Stimulated activated CD4-positive, alpha-beta T cell treated with anti-CD3 and anti-CD28 coated beads, TNF-alpha, amount 100 ng/mL, for 24 hours (primary cell): ENCODE measurements around the gene TNN.

Experiments used
- DNase-seq, 3 experiments: peaks; one replicate each; pipeline ENCODE4 v3.0.0-alpha.2; 2020; ENCODE audit warnings: low read depth in 3 of 3

TNN gene

DNA sequence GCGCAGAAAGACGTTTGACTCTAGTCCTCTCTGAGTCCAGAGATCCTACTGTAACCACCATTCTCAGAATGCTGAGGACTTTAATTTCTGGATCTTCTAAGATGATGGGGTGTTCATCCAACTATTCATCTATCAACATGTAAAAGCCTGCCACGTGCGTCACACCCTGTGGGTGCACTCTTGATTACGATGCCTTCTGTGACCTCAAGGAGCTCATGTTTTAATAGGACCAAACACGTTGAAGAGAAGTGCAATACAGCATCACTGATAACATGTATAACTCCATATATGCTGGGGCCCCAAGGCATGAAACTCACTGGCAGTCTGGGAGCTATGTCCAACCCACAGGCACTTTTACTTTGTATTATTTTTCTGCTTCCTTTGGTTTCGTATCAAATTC is 105.9 kb downstream of the TNN start:
- no peak for DNase-seq

DNA sequence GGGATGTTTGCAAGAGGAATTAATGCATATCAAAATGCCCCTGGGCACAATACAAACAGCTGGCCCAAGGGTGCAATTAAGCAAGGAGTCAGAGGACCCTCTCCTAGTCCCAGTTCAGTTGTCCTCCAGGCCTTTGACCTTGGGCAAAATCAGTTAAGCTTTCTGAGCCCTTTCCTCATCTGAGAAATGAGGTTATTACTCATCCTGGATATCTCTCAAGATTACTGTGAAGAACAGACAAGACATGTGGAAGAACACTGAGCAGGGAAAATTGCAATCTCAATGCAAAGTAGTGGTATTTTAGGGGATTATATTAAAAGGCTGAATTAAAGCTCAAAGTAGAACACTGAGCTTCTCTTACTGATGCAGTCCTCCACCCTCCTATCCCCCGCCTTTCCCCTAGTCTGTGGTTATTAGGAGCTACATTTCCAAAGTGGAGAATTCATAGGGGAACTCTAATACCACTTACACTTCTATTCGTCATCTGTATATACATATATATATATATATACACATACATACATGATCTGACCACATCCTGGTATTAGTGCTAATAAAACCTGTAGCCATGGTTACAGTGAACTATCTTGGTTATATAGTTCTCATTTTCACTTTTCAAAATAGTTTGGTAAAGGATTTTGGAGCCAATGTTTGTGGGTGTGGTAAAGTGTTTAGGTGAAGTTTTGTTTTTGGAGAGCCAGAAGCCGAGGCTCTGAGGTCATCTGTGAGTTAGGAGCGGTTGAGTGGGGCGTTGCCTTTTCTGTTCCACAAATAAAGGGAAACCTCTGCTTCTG is 106.9 kb downstream of the TNN start:
- DNase-seq: no peak

DNA sequence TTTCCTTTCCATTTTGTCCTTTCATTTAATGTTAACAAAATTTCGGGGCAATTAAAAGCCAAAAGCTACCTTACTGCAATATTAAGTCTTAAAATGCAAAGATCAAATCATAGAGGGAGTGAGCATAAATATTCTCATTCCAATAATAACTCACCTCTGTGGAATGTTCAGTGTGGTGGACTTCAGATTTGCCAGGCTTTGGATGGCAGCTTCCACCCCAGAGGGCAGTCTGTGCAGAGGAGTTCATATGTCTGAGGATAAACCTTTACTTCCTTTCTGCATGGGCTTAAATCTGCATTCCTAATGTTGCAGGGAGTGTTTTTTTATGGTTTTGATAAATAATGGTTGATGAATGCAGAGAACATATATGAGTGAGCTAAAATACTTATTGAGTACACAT is 108.6 kb downstream of the TNN start:
- no peak for DNase-seq

DNA sequence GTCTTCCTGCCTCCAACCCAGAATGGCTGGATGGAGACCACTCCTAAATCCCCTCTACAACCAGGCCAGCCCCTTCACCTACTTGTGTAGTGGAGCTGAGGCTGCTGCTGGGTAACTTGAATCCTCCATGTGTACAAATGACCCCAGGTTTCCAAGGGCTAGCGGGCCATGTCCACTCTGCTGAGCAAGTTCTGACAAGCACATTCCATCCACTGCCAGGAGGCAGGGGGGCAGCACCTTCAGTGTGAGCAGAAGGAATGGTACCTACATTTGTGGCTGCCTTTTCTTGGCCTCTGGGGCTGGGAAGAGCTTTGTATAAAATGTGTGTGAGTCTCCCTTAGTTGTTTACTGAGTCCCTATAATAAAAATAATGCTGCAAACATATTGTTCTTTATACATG is 110.4 kb downstream of the TNN start:
- DNase-seq: no peak

DNA sequence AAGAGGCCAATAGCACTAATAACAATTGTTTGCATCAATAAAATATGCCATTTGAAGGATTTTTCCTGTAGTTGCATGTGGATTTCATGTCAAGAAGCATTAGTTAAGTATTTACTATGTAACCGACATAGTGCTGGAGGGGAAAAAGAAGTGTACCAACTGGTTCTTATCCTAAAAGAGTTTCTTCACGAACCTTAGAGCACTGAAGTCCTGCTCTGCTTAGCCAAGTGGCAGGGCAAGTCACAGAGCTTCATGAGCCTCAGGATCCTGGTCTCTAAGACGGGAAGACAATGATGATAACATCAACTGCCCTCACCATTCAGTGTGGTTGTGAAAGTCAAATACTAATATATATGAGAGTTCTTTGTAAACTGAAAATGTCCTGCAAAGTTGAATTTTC is 110.8 kb downstream of the TNN start:
- DNase-seq: no peak

DNA sequence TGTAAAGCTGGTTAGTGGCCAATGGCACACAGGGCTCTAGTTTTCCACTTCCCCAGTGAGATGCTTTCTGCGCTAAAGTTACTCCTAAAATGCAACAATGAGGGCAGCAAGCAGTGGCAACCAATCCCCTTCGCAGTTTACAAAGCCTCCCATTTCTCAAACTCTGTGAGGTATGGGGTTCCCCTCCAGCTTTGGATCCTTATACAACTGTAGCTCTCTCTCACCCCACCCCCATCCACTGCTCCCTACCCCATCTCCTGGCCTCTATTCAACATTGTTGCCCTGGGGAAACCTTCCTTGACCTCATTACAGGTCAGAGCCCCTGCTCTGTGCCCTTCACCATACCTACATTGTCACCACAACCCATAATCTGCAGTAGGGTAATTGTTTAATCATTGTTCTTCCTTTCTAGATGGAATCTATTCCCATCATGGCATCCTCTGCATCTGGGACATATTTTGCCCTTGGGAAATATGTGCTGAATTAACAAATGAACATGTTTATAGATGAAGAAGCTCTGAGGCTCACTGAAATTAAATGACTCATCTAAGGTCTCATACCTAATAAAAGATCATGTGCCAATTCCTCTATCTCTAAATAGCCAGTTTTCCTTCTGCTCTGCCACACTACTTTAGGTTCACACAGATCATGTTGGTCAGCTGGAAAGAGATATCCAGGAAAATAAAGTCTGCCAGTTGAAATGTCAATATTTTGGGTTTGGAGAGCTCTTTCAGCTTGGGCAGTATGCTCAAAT is 112.4 kb downstream of the TNN start:
- DNase-seq: no peak

DNA sequence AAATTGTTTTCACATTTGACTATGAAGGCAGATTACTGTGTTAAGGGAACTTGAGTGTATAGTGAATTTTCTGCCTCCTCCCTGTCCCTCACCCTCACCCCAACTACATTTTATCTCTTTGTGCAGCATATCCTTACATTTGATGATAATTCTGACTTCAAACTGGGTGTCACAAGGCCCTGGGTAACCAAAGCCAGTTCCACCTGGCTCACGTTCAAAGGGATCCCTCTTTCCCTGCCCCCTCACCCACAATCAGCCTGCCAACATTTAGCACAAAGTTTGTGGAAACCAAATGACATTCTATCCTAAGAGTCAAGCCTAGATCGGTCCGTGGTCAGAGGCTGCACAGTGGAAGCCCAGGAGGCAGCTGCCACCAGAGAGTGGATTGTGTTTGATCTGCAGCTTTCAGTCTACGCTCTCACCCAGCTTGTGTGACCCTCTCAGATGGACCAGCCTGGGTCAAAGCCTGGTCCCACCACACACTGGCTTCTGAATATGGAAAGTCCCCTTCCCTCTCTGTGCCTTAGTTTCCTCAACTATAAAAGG is 114.6 kb downstream of the TNN start:
- DNase-seq: no peak

DNA sequence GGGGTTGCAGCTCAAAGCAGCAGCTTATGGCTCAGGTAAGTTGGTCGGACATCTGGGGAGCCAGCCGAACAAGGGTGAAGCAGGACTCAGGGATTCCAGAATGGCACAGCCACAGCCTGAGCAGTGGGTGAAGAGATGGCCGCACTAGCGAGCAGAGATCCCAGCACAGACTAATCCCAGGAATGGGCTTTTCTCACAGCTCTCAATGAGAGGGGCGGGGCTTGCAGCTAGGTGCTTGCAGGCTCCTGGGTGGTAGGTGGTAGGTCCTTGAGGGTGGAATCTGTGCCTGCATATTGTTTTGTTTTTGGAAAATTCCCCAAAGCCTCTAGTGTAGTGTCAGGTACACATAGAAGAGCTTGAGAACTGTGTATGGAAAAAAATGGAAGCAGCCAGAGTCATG is 116.0 kb downstream of the TNN start:
- no peak for DNase-seq

DNA sequence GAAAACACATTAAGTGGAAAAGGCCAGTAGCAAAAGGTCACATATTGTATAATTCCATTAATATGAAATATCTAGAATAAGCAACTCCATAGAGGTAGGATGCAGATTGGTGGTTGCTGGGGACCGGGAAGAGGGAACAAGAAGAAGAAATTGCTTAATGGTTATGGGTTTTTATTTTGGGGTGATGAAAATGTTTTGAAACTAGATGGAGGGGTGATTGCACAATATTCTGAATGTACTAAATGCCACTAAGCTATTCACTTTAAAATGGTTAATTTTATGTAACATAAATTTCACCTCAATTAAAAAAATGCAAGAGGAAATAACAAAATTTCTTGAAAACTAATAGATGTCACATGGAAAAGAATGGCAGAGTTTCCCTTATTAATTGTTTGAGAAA is 118.3 kb downstream of the TNN start:
- DNase-seq: no peak

DNA sequence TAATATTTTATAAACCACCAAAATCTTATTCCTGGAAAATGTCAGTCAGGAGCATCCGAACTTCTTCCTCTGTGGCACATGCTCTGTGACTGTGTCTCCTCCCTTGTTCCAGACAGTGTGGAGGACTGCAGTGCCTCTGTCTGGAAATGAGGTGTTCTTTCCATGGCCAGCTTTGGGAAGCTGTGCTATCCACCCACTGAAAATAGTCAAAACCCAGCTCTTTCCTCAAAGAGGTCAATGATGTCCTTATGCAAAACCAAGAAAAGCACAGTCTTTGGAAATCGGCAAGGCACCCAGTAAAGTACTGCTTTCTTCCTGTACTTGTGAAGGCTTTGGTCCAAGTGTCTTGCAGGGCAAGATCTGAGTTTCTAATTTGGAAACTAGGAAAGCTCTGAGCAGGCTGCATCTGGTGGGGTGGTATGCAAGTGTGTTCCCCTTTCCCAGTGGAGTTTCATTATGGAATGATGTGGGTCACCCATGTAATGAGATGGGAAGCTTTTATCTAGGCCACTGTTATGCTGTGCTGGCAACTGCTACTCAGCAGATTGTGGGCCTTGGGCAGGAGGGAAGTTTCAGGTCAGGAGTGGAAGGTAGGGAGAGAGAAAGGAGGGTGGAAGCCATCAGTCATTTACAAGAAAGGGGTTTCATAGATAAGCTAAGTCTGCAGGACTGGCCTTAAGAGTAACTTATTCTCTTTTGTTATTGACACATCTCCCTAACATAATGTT is 119.0 kb downstream of the TNN start:
- DNase-seq: no peak

DNA sequence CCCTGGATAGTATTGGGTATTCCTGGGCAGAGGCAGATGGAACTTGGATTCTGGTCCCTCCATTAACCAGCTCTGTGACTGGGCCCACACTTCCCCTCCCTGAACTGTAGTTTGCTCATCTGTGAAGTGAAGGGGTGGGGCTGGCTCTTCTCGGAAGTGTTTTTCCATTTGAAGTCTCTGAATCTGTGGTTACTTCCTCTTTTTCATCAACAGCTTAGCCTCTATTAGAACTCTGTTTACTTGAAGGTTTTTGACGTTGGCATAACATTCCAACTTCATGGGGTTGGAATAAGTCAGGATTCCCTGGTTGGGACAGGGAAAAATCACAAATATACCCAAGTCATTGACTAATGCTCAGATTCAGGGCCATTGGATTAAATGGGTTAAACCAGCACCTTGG is 121.3 kb downstream of the TNN start:
- peak; percentile 32 to 55 (median 37) for DNase-seq

DNA sequence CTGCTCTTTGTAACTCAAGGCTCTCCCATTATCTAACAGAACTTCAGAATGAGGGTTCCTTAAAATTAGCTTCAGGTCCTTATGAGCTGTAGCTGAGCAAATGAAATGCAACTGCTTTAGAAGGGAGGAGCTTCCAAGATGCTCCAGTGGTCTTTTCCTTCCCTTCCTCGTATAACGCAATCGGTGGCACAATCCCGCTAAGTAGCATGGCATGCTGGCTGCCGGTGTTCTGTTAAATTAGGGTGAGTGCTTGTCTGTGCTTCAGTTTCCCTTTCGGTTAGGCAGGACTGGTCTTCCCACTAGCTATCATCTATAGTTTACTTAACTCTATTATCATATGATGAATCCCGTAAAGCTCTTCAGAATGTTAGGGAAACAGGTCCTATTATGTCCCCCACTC is 124.0 kb downstream of the TNN start:
- no peak for DNase-seq

DNA sequence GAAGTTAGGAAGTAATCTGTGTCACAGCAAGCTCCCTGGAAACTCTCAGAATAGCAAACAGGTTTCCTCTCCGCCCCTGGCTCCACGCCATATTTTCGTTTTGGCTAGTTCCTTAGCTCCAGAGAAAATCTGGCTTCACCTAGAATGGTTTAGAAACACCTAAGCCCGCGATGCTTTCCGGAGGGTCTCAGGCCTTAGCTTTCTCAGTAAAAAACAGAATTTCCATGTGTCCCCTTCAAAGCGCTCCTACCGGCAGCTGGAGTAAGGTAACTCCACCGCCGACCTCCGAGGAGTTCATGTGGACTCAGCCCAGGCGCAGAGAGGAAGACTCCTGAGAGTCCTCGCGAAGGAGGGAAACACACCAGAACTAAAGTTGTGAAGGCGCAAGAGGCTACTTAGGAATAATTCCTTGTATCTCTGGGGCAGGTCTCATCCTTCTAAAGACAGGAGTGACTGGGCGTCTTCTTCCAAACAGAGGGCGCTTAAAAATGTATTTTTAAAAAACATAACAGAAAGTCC is 124.5 kb downstream of the TNN start:
- DNase-seq: peak in 2 of 3 experiments; percentile 9 to 31

DNA sequence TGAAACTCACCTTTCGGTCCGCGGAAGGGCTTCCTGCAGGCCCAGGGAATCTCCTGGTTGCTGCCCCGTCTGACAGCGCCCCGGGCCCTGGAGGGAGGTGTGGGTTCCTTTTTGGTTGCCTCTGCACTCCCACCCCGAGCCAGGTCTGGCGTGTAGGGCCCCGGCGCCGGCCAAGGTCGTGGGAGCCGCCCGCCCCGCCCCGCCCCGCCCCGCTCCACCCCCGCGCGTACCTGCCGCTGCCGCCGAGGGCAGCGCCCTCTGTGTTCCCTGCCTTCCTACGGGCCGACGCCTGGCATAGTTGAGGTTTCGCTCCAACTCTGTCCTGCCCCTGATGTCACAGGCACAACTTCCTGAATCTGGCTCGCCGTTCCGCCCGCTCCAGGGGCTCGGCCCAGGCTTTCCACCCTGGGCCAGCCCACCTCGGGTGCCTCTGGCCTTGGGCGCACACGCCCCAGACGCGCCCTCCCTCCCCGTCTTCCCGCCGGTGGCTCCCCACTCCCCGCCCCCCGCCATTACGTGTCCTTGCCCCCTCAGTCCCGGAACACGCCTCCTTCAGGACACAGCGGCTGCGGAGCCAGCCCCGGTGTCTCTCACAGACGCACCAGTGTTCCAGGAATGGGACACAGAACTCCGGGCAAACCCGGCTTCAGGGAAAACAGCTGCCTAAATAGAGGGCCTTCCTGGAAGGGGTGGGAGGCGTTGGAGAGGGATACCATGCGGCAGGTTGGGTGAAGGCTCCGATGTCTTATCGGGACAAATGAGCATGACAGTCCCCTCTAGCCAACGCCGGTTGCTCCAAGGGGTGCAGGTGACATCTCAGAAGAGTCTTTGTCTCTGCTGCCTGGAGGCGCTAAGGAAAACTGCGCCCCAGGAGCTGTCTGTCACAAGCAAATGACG is 125.2 kb downstream of the TNN start, which contains the start of gene KIAA0040:
Gene KIAA0040 (minus strand): TSS at position 147 of the 897 bp plus-strand sequence. CDS start 31,763 bp downstream, outside the sequence.
- peak; percentile 35 to 62 (median 46) for DNase-seq

DNA sequence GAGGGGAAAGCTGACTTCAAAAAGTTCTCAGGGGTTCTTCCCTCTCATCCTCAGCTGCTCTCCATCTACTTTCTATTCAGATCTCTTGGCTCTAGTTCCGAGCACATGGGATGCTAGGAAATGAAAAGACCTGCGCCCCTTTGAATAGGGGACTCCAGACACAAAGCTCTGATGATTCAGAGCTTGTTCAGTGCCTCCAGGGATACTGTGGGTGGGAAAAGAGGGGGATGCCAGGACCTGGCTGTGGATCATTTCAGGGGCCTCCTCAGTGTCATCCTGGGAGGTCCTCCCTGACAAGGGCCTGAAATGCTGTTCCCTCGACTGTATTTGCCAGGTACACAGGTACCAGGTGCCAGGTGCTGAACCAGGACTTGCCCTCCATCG is 125.9 kb downstream of the TNN start:
- DNase-seq: no peak

DNA sequence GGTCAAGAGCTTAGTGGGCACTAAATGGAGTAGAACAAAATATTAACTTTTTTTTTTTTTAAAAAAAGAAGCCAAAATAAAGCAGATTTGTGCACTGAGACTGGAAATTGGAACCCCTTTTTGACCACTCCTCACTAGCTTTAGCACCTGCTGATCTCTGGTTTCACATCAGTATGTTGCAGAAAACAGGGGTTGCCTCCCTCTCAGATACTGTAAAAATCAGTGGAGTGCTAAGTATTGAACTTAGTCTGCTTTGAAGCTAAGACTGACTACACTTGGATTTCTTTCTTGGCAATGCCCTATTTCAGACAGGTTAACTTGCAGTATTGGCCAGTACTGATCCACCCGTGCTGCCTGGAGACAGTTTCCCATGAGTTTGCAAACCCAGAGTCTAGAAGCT is 127.6 kb downstream of the TNN start:
- no peak for DNase-seq

DNA sequence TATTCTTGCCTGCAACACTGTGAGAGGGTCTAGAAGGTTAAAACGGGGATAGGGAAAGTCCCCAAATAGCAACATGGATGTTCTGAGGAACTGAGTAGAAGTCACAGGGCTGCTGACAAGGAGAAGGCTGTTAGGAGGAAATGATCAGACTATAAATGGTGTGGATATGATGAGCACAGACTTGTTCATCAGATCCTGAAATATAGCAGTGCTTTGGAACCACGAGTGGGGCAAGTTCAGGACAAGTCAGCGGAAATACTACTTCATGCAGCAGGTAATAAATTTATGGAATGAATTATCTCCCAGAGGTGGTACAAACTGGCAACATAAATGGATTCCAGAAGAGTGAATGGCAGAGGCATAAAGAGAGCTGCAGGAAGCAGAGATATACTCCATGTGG is 128.2 kb downstream of the TNN start:
- no peak for DNase-seq

DNA sequence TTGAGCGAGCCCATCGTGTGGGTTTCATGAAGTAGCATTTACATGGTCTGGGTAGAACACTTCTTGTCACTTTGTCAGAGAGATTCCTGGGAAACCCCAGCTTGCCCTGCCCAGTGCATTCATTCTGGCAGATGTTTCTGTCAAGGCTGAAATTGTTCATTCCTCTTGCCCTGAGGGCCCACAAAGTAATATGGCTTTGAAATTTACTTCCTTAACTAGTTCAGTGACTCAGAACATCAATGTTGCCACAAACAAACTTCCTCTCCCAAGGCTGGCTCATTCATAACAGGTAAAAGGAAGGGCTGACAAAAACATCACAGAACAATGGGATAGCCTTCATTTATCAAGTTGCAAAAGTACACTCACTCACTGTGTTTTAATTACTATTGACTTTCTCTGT is 129.9 kb downstream of the TNN start:
- DNase-seq: no peak
